A673 (cell line): ENCODE data around the gene KYNU. TPM values are rescaled to one million over a fixed set of nuclear protein-coding genes. Genes with fewer than 3 reads are reported as not detected.

ENCODE experiments used
- BruUV-seq: library from RNA; stranded (reverse); fragments of 400-500 nt; replicated peaks from 2 replicates; lab custom pipeline; 2021; lab: Mats Ljungman, UMichigan
- CTCF ChIA-PET: fragments of 300-600 bp; sonication (Branson Sonifier 250); formaldehyde crosslinking; loops from one replicate; lab custom pipeline; 2022; ENCODE audit warnings: antibody characterized with exemption; lab: Charles Lee
- POLR2A ChIA-PET: fragments of 300-600 bp; sonication (Branson Sonifier 250); formaldehyde crosslinking; loops from one replicate; lab custom pipeline; 2022; ENCODE audit warnings: antibody characterized with exemption; ENCODE audit not compliant: low non-redundant PET; lab: Charles Lee
- DNase-seq: peaks from one replicate; pipeline ENCODE4 v3.0.0-alpha.2; 2015; ENCODE audit warnings: low spot score
- H3K27ac ChIP-seq: fragments of 200-600 bp; sonication (generic); 2 replicates; pipeline ENCODE4 v1.5.1; 2016; ENCODE audit warnings: mixed run types, low read depth, mild to moderate bottlenecking, mixed read lengths, antibody characterized with exemption, low read length; ENCODE audit not compliant: poor library complexity, severe bottlenecking
- H3K27me3 ChIP-seq: fragments of 200-600 bp; sonication (generic); replicated peaks from 2 replicates; pipeline ENCODE4 v1.6.1; 2017; ENCODE audit warnings: mixed run types, low read depth, mild to moderate bottlenecking, mixed read lengths, antibody characterized with exemption, low read length; ENCODE audit not compliant: insufficient read depth, poor library complexity
- H3K36me3 ChIP-seq: fragments of 200-600 bp; sonication (generic); 2 replicates; pipeline ENCODE4 v1.6.1; 2016; ENCODE audit warnings: mixed run types, mild to moderate bottlenecking, mixed read lengths, antibody characterized with exemption, low read length; ENCODE audit not compliant: insufficient read depth, poor library complexity, severe bottlenecking
- H3K4me1 ChIP-seq: fragments of 200-600 bp; sonication (generic); 2 replicates; pipeline ENCODE4 v1.6.1; 2017; ENCODE audit warnings: mixed run types, mild to moderate bottlenecking, mixed read lengths, antibody characterized with exemption, low read length; ENCODE audit not compliant: insufficient read depth, poor library complexity, severe bottlenecking
- H3K4me3 ChIP-seq: fragments of 200-600 bp; sonication (generic); 2 replicates; pipeline ENCODE4 v1.5.1; 2016; ENCODE audit warnings: low read depth, mixed run types, mild to moderate bottlenecking, mixed read lengths, low read length; ENCODE audit not compliant: poor library complexity, severe bottlenecking
- H3K9me3 ChIP-seq: fragments of 200-600 bp; sonication (generic); 2 replicates; pipeline ENCODE4 v1.6.1; 2016; ENCODE audit warnings: mixed run types, low read depth, mild to moderate bottlenecking, mixed read lengths, antibody characterized with exemption, low read length; ENCODE audit not compliant: poor library complexity, severe bottlenecking
- EZH2 ChIP-seq: fragments of 200-600 bp; sonication (generic); IDR thresholded peaks from 2 replicates; pipeline ENCODE4 v1.6.1; 2017; ENCODE audit warnings: borderline replicate concordance, low read depth, mild to moderate bottlenecking, mixed read lengths, antibody characterized with exemption, low read length; ENCODE audit not compliant: poor library complexity, severe bottlenecking
- intact Hi-C: fragments of 100-400 bp; cut with micrococcal nuclease; formaldehyde crosslinking; loops from one replicate; pipeline ENCODE4 v1.10.0; 2022; ENCODE audit not compliant: unreplicated experiment
- total RNA-seq: library from RNA; stranded (reverse); gene quantifications from 2 replicates; pipeline ENCODE4 v1.2.3, GENCODE V29; 2021
- TF ChIP-seq, protein P1 (sequence below): fragments of 300-800, 200-600 bp; sonication (generic); conservative IDR thresholded peaks from 2 replicates; pipeline ENCODE4 v1.5.1; 2017; ENCODE audit warnings: low read depth, mild to moderate bottlenecking, antibody characterized with exemption, low read length, moderate library complexity, mixed read lengths

Gene KYNU
- total RNA-seq, 1 experiment from 2014 or later = 2.5 TPM

DNA sequence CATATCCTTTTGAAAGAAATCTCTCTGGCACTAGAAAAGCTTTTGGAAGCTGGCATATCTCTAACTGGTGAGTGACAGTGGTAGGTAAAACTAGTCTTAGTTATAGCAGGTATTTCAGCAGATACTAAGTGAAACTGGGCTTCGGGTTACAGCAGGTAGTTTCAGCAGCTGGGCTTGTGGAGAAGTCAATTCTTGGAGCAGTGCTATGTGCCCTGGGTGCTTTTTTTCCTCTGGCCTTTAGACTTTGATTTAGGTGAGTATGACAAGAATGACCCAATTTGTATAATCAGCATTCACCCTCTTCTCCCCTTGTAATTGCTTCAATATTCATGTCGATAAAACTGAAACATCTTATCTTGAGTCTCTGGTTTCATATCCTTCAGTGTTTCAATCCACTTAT, 123.1 kb downstream of the KYNU start:
- H3K27me3 ChIP-seq = no peaks in the 10 kb centered on the region
- H3K27ac ChIP-seq = no peak overlapping the region
- H3K36me3 ChIP-seq = no peaks in the 10 kb centered on the region
- H3K4me3 ChIP-seq = no peak overlapping the region
- TF ChIP-seq, protein P1, sequence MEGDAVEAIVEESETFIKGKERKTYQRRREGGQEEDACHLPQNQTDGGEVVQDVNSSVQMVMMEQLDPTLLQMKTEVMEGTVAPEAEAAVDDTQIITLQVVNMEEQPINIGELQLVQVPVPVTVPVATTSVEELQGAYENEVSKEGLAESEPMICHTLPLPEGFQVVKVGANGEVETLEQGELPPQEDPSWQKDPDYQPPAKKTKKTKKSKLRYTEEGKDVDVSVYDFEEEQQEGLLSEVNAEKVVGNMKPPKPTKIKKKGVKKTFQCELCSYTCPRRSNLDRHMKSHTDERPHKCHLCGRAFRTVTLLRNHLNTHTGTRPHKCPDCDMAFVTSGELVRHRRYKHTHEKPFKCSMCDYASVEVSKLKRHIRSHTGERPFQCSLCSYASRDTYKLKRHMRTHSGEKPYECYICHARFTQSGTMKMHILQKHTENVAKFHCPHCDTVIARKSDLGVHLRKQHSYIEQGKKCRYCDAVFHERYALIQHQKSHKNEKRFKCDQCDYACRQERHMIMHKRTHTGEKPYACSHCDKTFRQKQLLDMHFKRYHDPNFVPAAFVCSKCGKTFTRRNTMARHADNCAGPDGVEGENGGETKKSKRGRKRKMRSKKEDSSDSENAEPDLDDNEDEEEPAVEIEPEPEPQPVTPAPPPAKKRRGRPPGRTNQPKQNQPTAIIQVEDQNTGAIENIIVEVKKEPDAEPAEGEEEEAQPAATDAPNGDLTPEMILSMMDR = no peak
- ChIA-PET CTCF (no interaction called here), POLR2A (no interaction called here)
- intact Hi-C loops = no loop called here
- DNase-seq = no peak
- H3K9me3 ChIP-seq = no peaks in the 10 kb centered on the region
- BruUV-seq = no TSS peak
- no peaks in the 10 kb centered on the region for H3K4me1 ChIP-seq

DNA sequence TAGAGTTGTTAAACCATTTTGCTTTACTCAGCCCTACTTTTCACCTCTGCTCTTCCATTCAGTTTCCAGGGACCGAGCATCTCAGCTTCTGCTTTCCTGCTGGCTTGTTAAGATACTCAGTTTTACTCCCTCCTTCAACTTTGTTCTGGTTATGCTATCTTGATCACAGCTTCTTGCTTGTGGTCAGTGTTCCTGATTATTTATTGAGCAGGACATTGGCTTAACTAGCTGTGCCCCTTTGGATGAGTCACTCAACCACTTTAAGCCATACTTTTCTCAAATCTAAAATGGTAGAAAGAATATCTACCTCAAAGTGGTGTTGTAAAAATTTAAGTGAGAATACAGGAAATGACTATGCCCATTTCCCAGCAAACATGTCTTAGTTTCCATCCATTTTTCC, 124.0 kb downstream of the KYNU start:
- Histone ChIP-seq H3K4me1 (no peaks in the 10 kb centered on the region), H3K4me3 (no peak overlapping the region), H3K27me3 (no peaks in the 10 kb centered on the region), H3K36me3 (no peaks in the 10 kb centered on the region), H3K27ac (no peak overlapping the region), H3K9me3 (no peaks in the 10 kb centered on the region)
- BruUV-seq = no TSS peak
- ChIA-PET CTCF (no interaction called here), POLR2A (no interaction called here)
- DNase-seq = no peak
- TF ChIP-seq EZH2 = no peak
- TF ChIP-seq, protein P1 = no peak
- intact Hi-C loops = no loop called here

DNA sequence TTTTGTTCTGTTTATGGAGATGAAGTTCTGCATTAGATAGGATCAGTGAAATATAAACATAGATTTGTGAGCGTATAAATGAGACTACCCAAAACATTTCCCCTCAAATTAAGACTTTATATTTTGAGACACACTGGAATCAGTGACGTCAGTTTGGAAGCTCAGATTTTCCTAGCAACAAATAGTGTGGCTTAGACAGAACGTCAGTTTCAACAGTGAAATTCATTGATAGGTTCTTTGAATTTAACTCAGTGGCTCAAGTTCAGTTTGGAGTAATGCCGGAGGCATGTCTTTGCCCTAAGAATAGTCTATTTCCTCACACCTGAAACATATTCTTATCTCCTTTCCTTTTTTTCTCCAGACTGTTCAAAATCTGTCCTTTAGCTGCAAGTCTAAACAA, 138.2 kb downstream of the KYNU start:
- DNase-seq = no peak
- intact Hi-C loops = no loop called here
- H3K27me3 ChIP-seq = no peaks in the 10 kb centered on the region
- BruUV-seq = no TSS peak
- no peak overlapping the region for H3K4me3 ChIP-seq
- H3K36me3 ChIP-seq = no peaks in the 10 kb centered on the region
- TF ChIP-seq EZH2 = no peak
- TF ChIP-seq, protein P1 = no peak
- ChIA-PET POLR2A (no interaction called here), CTCF (no interaction called here)
- no peaks in the 10 kb centered on the region for H3K4me1 ChIP-seq
- H3K27ac ChIP-seq = no peak overlapping the region
- no peaks in the 10 kb centered on the region for H3K9me3 ChIP-seq
